Skin of body (tissue), 2 donors: Measurements from ENCODE around the gene GNB1. TPM values are rescaled to one million over a fixed set of nuclear protein-coding genes. Genes with fewer than 3 reads are reported as not detected.

Experiments used
- DNase-seq: peaks from one replicate; lab custom pipeline; 2025; lab: John Stamatoyannopoulos, UW
- total RNA-seq: library from RNA; depleted of rRNA; stranded (reverse); fragments of >200 nt; gene quantifications from one replicate; pipeline ENCODE4 v1.2.3, GENCODE V29; 2014

The GNB1 gene
- total RNA-seq, 1 donor from 2014 or later: 84.8 TPM

GRCh38 chr1:1784933-1785332, 106.0 kb downstream of the GNB1 start:
- DNase-seq: no peak

DNA sequence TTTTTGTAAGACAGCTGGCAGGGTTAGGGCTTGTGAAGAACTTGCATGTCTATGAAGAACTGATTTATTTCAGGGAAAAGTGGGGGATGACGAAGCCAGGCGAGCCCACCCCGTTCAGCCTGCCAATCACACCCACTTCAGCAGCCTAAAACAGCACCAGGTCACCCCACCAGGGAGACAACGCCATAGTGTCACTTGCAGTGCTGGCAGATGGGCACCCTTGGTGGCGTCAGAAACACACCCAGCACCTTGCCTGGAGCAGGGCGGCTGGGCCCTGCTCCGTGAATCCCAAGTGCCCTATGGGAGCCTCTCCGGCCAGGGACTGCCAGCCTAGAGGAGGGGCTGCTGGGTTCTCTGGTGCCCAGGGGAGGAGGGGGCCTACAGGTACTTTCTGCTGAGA, 107.6 kb downstream of the GNB1 start:
- no peak for DNase-seq

GRCh38 chr1:1782399-1783221, 108.3 kb downstream of the GNB1 start:
- DNase-seq: no peak

- DNase-seq: no peak
These were observed 109.4 kb downstream of the GNB1 start for GRCh38 chr1:1781526-1781903.

DNA sequence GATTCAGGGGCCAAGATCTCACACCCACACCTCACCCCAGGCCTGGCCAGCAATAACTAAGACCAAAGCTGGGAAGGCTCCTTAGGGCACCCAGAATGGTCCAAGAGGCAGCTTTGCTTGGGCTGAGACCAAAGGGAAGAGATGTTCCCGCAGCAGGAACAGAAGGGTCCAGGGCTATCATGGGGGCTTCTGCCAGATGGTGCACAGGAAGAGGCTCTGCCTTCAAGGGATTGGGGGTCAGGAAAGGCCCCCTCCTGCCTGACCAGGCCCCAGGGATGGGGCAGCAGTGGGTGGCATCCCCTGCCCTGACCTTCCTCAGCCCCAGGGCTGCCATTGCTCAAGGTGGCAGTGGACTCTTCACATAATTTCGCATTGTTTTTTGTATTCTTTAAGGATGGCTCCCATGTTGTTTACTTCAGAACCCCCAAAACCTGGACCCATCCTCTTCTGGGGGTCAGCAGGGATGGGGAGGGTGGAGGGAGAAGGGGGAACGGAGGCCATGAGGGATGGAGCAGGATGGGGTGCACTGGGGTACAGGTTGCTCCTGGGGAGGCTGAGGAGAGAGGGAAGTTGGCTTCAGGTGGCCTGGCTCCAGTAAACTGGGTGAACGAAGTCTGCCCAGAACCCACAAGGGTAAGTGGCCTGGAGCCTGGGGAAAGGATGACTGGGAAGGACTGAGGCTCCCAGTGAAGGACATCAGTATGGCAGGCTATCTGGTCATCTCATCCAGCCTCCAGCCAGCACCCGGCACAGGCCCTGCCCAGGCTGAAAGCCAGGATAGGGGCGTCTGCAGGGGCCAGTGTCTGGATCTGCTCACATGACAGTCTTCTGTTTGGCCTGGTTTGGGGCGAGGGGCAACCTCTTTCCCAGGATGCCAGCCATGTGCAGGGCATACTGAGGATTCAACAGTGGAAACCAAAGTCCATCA, 110.0 kb downstream of the GNB1 start:
- no peak for DNase-seq

- no peak for DNase-seq
These were observed 110.9 kb downstream of the GNB1 start for GRCh38 chr1:1779691-1780597.

GRCh38 chr1:1779320-1779675, 111.6 kb downstream of the GNB1 start:
- no peak for DNase-seq

DNA sequence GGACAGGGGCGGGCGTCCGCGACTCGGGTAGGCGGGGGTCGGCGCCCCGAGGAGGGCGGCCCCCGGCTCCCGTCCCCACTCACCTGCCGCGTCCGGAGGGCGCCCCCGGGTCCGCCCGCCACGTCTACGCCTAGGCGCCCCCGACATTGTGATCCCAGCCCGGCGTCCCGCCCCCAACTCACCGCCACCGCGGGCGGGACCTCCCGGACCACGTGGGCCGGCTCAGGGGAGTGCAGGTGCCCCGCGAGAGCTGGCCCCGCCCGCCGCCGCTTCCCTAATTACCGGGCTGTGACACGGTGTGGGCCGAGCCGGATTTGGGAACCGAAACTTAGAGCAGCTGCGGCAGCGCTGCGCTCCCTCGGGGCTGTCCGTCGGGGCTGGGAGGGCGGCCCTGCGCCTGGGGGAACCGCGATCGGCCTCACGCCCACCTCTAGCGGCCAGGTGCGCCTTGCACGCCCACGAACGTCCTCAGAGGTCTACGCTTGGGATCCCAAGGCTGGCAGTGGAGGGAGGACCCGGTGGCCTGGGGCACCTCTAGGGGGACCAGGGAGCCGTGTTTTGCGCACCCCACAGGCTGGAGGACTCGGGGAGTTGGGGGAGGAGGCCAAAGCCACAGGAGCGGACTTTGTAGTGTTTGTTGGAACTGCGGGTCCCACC, 112.1 kb downstream of the GNB1 start:
- DNase-seq: no peak

- no peak for DNase-seq
These were observed 112.8 kb downstream of the GNB1 start, which contains the start of gene NADK for GRCh38 chr1:1777950-1778662. TSS of gene NADK (minus strand) at chr1:1778470. CDS start at chr1:1765406, 13,064 bp downstream.

GRCh38 chr1:1777583-1777899, 113.3 kb downstream of the GNB1 start:
- DNase-seq: no peak

GRCh38 chr1:1776672-1777582, 114.0 kb downstream of the GNB1 start:
- DNase-seq: peak; percentile 62

DNA sequence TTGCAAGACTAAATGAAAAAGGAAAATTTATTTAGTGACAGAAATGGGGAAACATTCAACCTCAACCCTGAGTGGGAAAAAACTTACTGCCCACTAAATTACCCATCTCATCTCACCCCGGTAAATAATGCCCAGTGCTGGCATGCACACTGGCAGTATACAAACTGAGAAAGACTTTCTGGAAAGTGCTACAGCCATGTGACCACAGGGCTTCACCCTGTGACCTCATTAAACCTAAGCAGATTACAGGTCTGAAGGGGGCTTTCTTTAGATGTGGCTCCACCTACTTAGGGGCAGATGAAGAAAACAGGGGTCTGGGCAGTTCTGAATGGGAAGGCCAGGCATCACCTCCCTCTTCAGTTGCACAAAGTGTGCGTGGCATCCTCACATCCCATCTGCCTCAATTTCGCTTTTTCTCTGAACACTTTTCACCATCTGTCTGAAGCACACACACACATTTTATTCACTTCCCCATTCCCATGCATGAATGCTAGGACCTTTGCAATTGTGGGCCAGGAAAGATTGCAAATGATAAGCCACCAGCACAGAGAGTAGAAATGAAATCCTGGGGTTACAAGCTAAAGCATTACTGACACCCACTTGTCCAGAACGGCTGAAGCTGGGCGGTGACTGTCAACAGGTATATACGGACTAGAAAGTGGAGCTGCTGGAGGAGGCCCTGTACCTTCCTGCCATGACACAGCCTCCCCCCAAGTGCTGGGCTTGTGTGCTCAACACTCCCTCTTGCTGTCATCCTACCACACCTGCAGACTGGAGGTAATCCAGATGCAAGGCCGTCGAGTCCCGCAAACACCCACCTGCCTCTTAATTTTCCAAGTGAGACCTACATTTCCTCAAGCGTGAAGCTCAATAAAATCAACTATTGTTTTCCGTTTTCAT, 115.3 kb downstream of the GNB1 start:
- no peak for DNase-seq

- no peak for DNase-seq
These were observed 117.0 kb downstream of the GNB1 start for GRCh38 chr1:1773874-1774273.

GRCh38 chr1:1771096-1771495, 119.8 kb downstream of the GNB1 start:
- no peak for DNase-seq

- no peak for DNase-seq
These were observed 120.8 kb downstream of the GNB1 start for GRCh38 chr1:1770102-1770501.

DNA sequence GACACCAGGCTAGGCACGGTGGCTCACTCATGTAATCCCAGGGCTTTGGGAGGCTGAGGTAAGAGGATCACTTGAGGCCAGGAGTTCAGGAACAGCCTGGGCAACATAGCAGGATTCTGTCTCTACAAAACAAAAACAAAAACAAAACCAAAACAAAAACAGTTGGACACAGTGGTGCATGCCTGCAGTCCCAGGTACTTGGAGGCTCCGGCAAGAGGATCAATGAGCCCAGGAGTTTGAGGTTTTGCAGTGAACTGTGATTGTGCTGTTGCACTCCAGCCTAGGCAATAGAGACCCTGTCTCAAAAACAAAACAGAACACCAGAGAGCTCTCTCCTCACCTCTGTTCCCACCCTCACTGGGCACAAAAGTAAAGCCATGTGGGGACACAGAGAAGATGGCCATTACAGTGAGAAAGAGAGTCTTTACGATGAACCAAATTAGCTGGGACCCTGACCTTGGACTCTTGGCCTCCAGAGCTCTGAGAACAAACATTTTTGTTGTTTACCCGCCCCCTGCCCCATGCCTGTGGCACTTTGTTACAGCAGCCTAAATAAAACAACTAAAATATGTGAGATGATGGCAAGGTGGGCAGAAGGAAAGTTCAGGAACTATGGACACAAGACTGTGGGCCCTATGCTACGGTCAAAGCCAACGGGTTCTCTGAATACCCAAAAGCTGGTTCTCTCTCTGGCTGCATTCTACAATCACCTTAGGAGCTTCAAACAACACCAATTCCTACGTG, 122.5 kb downstream of the GNB1 start:
- DNase-seq: no peak

- no peak for DNase-seq
These were observed 125.9 kb downstream of the GNB1 start for GRCh38 chr1:1764876-1765470.
